Neural cell (in vitro differentiated cells): ENCODE measurements around the gene CNP. TPM values are rescaled to one million over a fixed set of nuclear protein-coding genes. Genes with fewer than 3 reads are reported as not detected.
"Not testable (repeated sequence)": the region's sequence is repeated elsewhere in the genome, so short reads cannot be mapped to it uniquely, and the experiment has no call there.

Experiments
- H2AFZ ChIP-seq: fragments of 200-600, 300-800 bp; sonication (generic), shearing (Covaris generic); 2 replicates; pipeline ENCODE4 v1.6.0; 2014; ENCODE audit warnings: low read depth, mild to moderate bottlenecking, antibody characterized with exemption, low read length, moderate library complexity
- H3F3A ChIP-seq: fragments of 200-600 bp; shearing (Covaris generic); 2 replicates; pipeline ENCODE4 v1.6.1; 2016; ENCODE audit warnings: mild to moderate bottlenecking, moderate library complexity, mixed read lengths, antibody characterized with exemption, low read length; ENCODE audit not compliant: insufficient read depth, poor library complexity, severe bottlenecking
- H3K27ac ChIP-seq: fragments of 200-600, 300-800 bp; sonication (generic), shearing (Covaris generic); 2 replicates; pipeline ENCODE4 v1.5.1; 2014; ENCODE audit warnings: mild to moderate bottlenecking, low read length, moderate library complexity
- H3K27me3 ChIP-seq: fragments of 300-800, 200-600 bp; sonication (generic), shearing (Covaris generic); 2 replicates; pipeline ENCODE4 v1.6.0; 2014; ENCODE audit warnings: mild to moderate bottlenecking, low read depth, low read length, moderate library complexity; ENCODE audit not compliant: insufficient read depth
- H3K36me3 ChIP-seq: fragments of 300-800, 200-600 bp; sonication (generic), shearing (Covaris generic); 2 replicates; pipeline ENCODE4 v1.5.1; 2014; ENCODE audit warnings: mild to moderate bottlenecking, antibody characterized with exemption, low read length, moderate library complexity; ENCODE audit not compliant: insufficient read depth
- H3K4me2 ChIP-seq: fragments of 300-800, 200-600 bp; sonication (generic), shearing (Covaris generic); 2 replicates; pipeline ENCODE4 v1.6.0; 2014; ENCODE audit warnings: mild to moderate bottlenecking, low read length
- H3K4me3 ChIP-seq: fragments of 300-800, 200-600 bp; sonication (generic), shearing (Covaris generic); 2 replicates; pipeline ENCODE4 v1.5.1; 2014; ENCODE audit warnings: mild to moderate bottlenecking, low read length, moderate library complexity
- H3K79me2 ChIP-seq: fragments of 200-600 bp; shearing (Covaris generic); replicated peaks from 2 replicates; pipeline ENCODE4 v1.6.0; 2014; ENCODE audit warnings: mild to moderate bottlenecking, low read length, moderate library complexity; ENCODE audit not compliant: insufficient read depth
- H3K9ac ChIP-seq: fragments of 300-800, 200-600 bp; sonication (generic), shearing (Covaris generic); 2 replicates; pipeline ENCODE4 v1.6.1; 2016; ENCODE audit warnings: mild to moderate bottlenecking, low read length, mixed read lengths
- H3K9me2 ChIP-seq: fragments of 200-600 bp; shearing (Covaris generic); 2 replicates; pipeline ENCODE4 v1.6.1; 2016; ENCODE audit warnings: mild to moderate bottlenecking, low read length, mixed read lengths; ENCODE audit not compliant: insufficient read depth
- H3K9me3 ChIP-seq: fragments of 200-600, 300-800 bp; sonication (generic), shearing (Covaris generic); 2 replicates; pipeline ENCODE4 v1.6.1; 2016; ENCODE audit warnings: mild to moderate bottlenecking, mixed run types, low read length, moderate library complexity, mixed read lengths
- H4K20me1 ChIP-seq: fragments of 200-600 bp; shearing (Covaris generic); 2 replicates; pipeline ENCODE4 v1.6.1; 2016; ENCODE audit warnings: mild to moderate bottlenecking, mixed run types; ENCODE audit not compliant: insufficient read depth
- EP300 ChIP-seq: fragments of 450-650 bp; conservative IDR thresholded peaks from 2 replicates; pipeline ENCODE4 v1.6.1; 2014; ENCODE audit warnings: antibody characterized with exemption, mild to moderate bottlenecking, moderate library complexity; ENCODE audit not compliant: poor library complexity, severe bottlenecking
- EZH2 ChIP-seq: fragments of 200-600, 300-800 bp; shearing (Covaris generic), sonication (generic); IDR thresholded peaks from 2 replicates; pipeline ENCODE4 v1.6.1; 2014; ENCODE audit warnings: antibody characterized with exemption, low read length, borderline replicate concordance, mild to moderate bottlenecking; ENCODE audit not compliant: insufficient read depth, poor library complexity, severe bottlenecking
- MXI1 ChIP-seq: fragments of 450-650 bp; conservative IDR thresholded peaks from 2 replicates; pipeline ENCODE4 v1.6.1; 2014; ENCODE audit warnings: antibody characterized with exemption, mild to moderate bottlenecking; ENCODE audit not compliant: poor library complexity, severe bottlenecking
- POLR2AphosphoS5 ChIP-seq: IDR thresholded peaks from 2 replicates; pipeline ENCODE4 v1.6.1; 2012
- RAD21 ChIP-seq: fragments of 450-650 bp; conservative IDR thresholded peaks from 2 replicates; pipeline ENCODE4 v1.6.1; 2014; ENCODE audit warnings: antibody characterized with exemption, mild to moderate bottlenecking, moderate library complexity
- REST ChIP-seq: IDR thresholded peaks from 2 replicates; pipeline ENCODE4 v1.6.1; 2012; ENCODE audit warnings: borderline replicate concordance
- SMC3 ChIP-seq: fragments of 450-650 bp; conservative IDR thresholded peaks from 2 replicates; pipeline ENCODE4 v1.6.1; 2014; ENCODE audit warnings: antibody characterized with exemption, mild to moderate bottlenecking, moderate library complexity; ENCODE audit not compliant: poor library complexity
- TAF1 ChIP-seq: IDR thresholded peaks from 2 replicates; pipeline ENCODE4 v1.6.1; 2012; ENCODE audit warnings: low read depth
- polyA plus RNA-seq: library from polyadenylated mRNA; depleted of rRNA; stranded (reverse); fragments of >200 nt; gene quantifications from 2 replicates; pipeline ENCODE4 v1.2.3, GENCODE V29; 2014
- TF ChIP-seq, protein P1 (sequence below): fragments of 450-650 bp; IDR thresholded peaks from 2 replicates; pipeline ENCODE4 v1.5.1; 2014; ENCODE audit warnings: antibody characterized with exemption, mild to moderate bottlenecking, moderate library complexity; ENCODE audit not compliant: poor library complexity, severe bottlenecking

Gene CNP
- polyA plus RNA-seq, 1 donor from 2014 or later = 27.7 TPM

GRCh38 chr17:42010898-42011516 lies 44.4 kb downstream of the CNP start:
- Histone ChIP-seq H4K20me1 (no peaks in the 10 kb centered on the region), H3K4me2 (no peak overlapping the region)

DNA sequence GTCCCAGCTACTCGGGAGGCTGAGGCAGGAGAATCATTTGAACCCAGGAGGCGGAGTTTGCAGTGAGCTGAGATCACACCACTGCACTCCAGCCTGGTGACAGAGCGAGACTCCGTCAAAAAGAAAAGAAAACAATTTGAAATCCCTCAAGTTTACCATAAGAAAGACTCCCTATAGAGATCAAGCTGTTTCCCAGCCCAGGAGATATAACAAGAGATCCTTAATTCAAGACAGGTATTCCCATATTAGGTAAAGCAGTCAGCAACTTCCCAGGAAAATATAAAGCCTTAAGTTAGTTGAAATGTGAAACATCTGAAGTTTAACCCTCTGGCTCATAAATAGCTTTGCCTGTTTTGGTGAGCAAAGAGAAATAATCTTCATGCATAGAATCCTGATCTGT lies 45.8 kb downstream of the CNP start:
- not testable (repeated sequence) for H3K9ac ChIP-seq, H3K9me2 ChIP-seq, H3F3A ChIP-seq, H4K20me1 ChIP-seq, H3K9me3 ChIP-seq, H3K4me2 ChIP-seq, H3K27ac ChIP-seq, H2AFZ ChIP-seq, H3K4me3 ChIP-seq, H3K36me3 ChIP-seq, H3K27me3 ChIP-seq
- peaks cover 77% of the 10 kb centered on the region for H3K79me2 ChIP-seq

More at GRCh38 chr17:42010898-42011516, 44.4 kb downstream of the CNP start:
- no peaks in the 10 kb centered on the region for H3F3A ChIP-seq
- no peaks in the 10 kb centered on the region for H3K36me3 ChIP-seq
- no peaks in the 10 kb centered on the region for H3K27me3 ChIP-seq
- H3K27ac ChIP-seq = no peak overlapping the region
- H3K9me3 ChIP-seq = no peaks in the 10 kb centered on the region
- H3K4me3 ChIP-seq = no peak overlapping the region
- no peak overlapping the region for H2AFZ ChIP-seq
- H3K79me2 ChIP-seq = peaks cover 73% of the 10 kb centered on the region
- no peak overlapping the region for H3K9ac ChIP-seq
- H3K9me2 ChIP-seq = no peaks in the 10 kb centered on the region
- TF ChIP-seq MXI1 (no peak), EZH2 (no peak), REST (no peak), SMC3 (no peak), RAD21 (no peak), TAF1 (no peak), POLR2AphosphoS5 (no peak), EP300 (no peak)
- TF ChIP-seq, protein P1, sequence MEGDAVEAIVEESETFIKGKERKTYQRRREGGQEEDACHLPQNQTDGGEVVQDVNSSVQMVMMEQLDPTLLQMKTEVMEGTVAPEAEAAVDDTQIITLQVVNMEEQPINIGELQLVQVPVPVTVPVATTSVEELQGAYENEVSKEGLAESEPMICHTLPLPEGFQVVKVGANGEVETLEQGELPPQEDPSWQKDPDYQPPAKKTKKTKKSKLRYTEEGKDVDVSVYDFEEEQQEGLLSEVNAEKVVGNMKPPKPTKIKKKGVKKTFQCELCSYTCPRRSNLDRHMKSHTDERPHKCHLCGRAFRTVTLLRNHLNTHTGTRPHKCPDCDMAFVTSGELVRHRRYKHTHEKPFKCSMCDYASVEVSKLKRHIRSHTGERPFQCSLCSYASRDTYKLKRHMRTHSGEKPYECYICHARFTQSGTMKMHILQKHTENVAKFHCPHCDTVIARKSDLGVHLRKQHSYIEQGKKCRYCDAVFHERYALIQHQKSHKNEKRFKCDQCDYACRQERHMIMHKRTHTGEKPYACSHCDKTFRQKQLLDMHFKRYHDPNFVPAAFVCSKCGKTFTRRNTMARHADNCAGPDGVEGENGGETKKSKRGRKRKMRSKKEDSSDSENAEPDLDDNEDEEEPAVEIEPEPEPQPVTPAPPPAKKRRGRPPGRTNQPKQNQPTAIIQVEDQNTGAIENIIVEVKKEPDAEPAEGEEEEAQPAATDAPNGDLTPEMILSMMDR = no peak

- H3K4me2 ChIP-seq, H3K9me2 ChIP-seq, H3K9me3 ChIP-seq, H3K27ac ChIP-seq, H4K20me1 ChIP-seq, H3K4me3 ChIP-seq, H3K9ac ChIP-seq, H3K27me3 ChIP-seq, H3F3A ChIP-seq, H3K36me3 ChIP-seq, H2AFZ ChIP-seq: not testable (repeated sequence)
- peaks cover 75% of the 10 kb centered on the region for H3K79me2 ChIP-seq
These were observed 47.1 kb downstream of the CNP start for GRCh38 chr17:42013740-42014139.
